Gastroesophageal sphincter (tissue), 3 donors: ENCODE measurements around the gene HS6ST2.

Experiments used
- CTCF ChIP-seq, 4 experiments: fragments of 200-600 bp in 2 of 4; fragments of 450-650 bp in 2 of 4; sonication (generic) in 1 of 4; IDR thresholded peaks; one replicate each; pipeline ENCODE4 v1.5.1; 2017 to 2019; ENCODE audit warnings: antibody characterized with exemption in 4 of 4, mild to moderate bottlenecking in 2 of 4, moderate library complexity in 2 of 4
- EP300 ChIP-seq: sonication (generic); formaldehyde crosslinking; IDR thresholded peaks from one replicate; pipeline ENCODE4 v1.6.1; 2017; ENCODE audit warnings: antibody characterized with exemption, mild to moderate bottlenecking
- POLR2A ChIP-seq, 2 donors: fragments of 450-650 bp; IDR thresholded peaks; one replicate each; pipeline ENCODE4 v1.6.1; 2017; ENCODE audit warnings: antibody characterized with exemption in 2 of 2, mild to moderate bottlenecking in 2 of 2, moderate library complexity in 1 of 2
- POLR2AphosphoS5 ChIP-seq: sonication (generic); formaldehyde crosslinking; IDR thresholded peaks from one replicate; pipeline ENCODE4 v1.6.1; 2017; ENCODE audit warnings: antibody characterized with exemption

- no peak for TF ChIP-seq CTCF (IDR thresholded peaks at IDR 0.05)
- TF ChIP-seq EP300: no peak
- TF ChIP-seq POLR2A (IDR thresholded peaks at IDR 0.05): no peak
- no peak for TF ChIP-seq POLR2AphosphoS5
These were observed 81.7 kb downstream of the HS6ST2 start for GRCh38 chrX:132876523-132877338.
